ENCODE measurements around the gene ABHD15.

ABHD15 gene

DNA sequence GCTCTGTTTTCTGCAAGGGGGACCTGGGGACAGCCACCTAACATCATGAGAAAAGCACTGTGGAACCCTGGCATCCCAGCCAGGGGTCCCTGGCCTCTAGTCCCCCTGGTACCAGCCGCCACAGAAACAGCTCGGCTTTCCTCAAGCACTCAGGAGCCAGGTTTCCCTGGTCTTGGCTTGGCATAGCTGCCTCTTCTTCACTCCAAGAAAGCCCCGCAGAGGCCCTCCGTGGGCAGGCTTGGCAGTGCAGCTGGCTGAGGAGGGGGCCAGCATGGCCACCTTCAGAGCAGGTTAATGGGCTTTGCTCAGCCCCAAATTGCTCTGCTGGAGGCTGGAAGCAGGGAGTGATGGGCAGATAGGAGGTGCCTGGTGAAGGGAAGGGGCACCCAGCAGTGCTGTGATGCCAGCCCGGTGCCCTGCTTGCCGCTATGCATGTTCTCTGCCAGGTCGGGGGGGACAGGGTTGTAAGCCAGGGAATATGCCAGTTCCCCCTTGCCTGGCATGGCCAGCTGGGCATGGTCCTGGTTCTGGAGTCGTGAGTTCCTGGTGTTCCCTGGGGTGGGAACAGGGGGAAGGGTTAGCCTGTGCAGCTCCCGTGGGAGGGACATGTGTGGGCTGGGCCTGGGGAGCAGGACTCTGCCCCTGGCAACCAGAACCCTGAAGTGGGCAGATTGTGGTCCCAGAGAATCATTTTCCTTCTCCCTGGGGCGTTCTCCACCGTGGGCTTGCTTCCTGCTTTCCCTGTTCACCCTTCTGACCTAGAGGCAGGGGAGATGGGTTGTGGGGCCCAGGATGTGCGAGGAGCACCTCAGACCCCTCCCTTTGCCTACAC is 29.3 kb upstream of the ABHD15 start:
- Histone ChIP-seq H3K56ac (ENCODE audit: low read length) (no peak overlapping the region), H3K36me3 (ENCODE audit: control insufficient read depth, insufficient read depth, low read length) (no peaks in the 10 kb centered on the region), H3K23ac (ENCODE audit: low read length) (no peak overlapping the region), H3K18ac (ENCODE audit: low read length) (no peak overlapping the region), H3K4me2 (ENCODE audit: low read length) (no peak overlapping the region), H3K4ac (ENCODE audit: low read depth, low read length) (no peak overlapping the region), H3K27me3 (ENCODE audit: insufficient read depth, low read length, poor library complexity) (no peaks in the 10 kb centered on the region), H3K79me1 (ENCODE audit: low read length) (no peaks in the 10 kb centered on the region), H2BK120ac (ENCODE audit: low read depth, low read length) (no peak overlapping the region), H3K9ac (ENCODE audit: low read length) (no peak overlapping the region), H2BK5ac (ENCODE audit: low read length) (no peak overlapping the region), H2BK15ac (replicated peaks; ENCODE audit: low read depth) (no peak overlapping the region), H3K79me2 (ENCODE audit: control insufficient read depth, insufficient read depth, low read length) (no peaks in the 10 kb centered on the region), H3K4me1 (ENCODE audit: control insufficient read depth, low read depth, low read length) (peaks cover 5% of the 10 kb centered on the region), H4K5ac (ENCODE audit: low read length) (no peak overlapping the region), H3K4me3 (ENCODE audit: low read length) (no peak overlapping the region), H2AK5ac (ENCODE audit: low read length) (no peak overlapping the region), H4K8ac (ENCODE audit: low read depth, low read length) (no peak overlapping the region), H3K27ac (ENCODE audit: low read depth, low read length) (no peak overlapping the region)
- no CpG with 5 or more reads among the region's 12 CpGs for WGBS (ENCODE audit: extremely low coverage, insufficient coverage, low lambda C conversion rate)
- DNase-seq = no peak

DNA sequence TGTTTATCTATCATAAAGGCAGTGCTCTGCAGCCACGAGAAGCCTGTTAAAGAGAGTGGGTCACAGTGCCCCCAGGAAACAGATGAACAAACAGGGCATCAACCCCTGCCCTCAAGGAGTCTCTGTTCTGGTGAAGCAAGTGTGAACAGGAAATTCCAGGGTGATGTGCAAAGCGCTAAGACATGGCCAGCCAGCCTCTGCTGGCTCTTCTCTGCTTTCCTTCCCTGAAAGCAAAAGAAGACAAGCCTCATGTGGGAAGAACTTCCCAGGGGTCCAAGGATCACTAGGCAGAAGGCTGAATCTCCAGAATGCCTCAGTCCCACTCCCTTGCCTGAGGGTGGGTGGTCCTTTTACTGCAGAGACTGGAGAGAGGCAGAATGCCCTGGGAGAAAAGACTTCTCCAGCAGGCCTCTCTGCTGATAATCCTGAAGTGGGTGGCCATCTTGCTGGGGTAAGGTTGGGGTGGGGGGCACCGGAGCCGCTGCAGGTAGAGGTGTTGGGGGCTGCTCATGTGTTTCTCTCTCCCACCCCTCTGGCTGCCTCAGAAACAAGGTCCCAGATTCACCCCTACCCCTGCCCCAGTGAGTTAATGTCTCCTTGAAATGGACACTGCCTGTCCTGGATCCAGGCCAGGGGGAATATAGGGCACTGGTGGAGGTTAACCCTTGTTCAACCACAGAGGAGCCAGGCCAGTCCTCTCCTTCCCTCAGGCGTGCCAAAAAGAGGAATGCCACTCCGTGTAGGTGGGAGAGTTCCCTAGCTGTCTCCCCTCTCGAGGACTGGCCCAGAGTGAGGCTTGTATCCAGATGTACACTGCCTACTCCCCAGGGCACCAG is 28.5 kb upstream of the ABHD15 start:
- H3K4me3 ChIP-seq (ENCODE audit: low read length) = no peak overlapping the region
- H3K36me3 ChIP-seq (ENCODE audit: control insufficient read depth, insufficient read depth, low read length) = no peaks in the 10 kb centered on the region
- H4K5ac ChIP-seq (ENCODE audit: low read length) = no peak overlapping the region
- H4K8ac ChIP-seq (ENCODE audit: low read depth, low read length) = no peak overlapping the region
- peak; percentile 69 for DNase-seq
- H3K4ac ChIP-seq (ENCODE audit: low read depth, low read length) = no peak overlapping the region
- no peaks in the 10 kb centered on the region for H3K27me3 ChIP-seq (ENCODE audit: insufficient read depth, low read length, poor library complexity)
- H3K79me2 ChIP-seq (ENCODE audit: control insufficient read depth, insufficient read depth, low read length) = no peaks in the 10 kb centered on the region
- H3K56ac ChIP-seq (ENCODE audit: low read length) = no peak overlapping the region
- no peak overlapping the region for H2AK5ac ChIP-seq (ENCODE audit: low read length)
- no CpG with 5 or more reads among the region's 7 CpGs for WGBS (ENCODE audit: extremely low coverage, insufficient coverage, low lambda C conversion rate)
- no peak overlapping the region for H3K4me2 ChIP-seq (ENCODE audit: low read length)
- H3K4me1 ChIP-seq (ENCODE audit: control insufficient read depth, low read depth, low read length) = peaks cover 5% of the 10 kb centered on the region
- no peak overlapping the region for H3K18ac ChIP-seq (ENCODE audit: low read length)
- H2BK5ac ChIP-seq (ENCODE audit: low read length) = no peak overlapping the region
- peak overlapping the region; percentile 30 for H3K23ac ChIP-seq (ENCODE audit: low read length)
- no peak overlapping the region for H2BK15ac ChIP-seq (replicated peaks; ENCODE audit: low read depth)
- H3K9ac ChIP-seq (ENCODE audit: low read length) = no peak overlapping the region
- no peak overlapping the region for H2BK120ac ChIP-seq (ENCODE audit: low read depth, low read length)
- H3K79me1 ChIP-seq (ENCODE audit: low read length) = no peaks in the 10 kb centered on the region
- H3K27ac ChIP-seq (ENCODE audit: low read depth, low read length) = no peak overlapping the region

DNA sequence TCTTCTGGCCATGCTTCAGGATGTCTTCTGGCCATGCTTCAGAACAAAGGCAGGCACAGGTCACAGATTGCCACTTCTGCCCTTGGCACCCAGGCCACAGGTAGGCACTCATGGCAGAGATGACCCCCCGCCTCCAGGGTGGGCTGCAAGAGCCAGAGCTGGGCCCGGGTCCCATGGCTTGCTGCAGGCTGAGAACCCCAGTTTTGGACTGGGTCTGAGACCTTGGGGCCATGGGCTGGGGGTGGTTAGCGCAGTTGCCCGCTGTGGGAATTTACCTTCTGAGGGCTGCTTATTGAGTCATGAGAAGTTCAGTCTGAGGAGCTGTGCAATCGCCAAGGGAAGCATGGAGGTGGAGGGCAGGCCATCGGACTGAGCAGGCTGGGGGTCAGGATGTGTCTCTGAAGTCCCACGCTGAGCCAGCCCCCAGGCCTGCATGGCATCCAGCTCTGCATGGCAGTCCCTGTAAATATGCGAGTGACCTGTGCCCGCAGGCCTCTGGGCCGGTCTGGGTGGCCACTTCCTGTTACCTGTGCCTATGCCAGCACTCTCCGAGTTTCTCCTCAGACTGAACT is 27.8 kb upstream of the ABHD15 start:
- DNase-seq = no peak
- H2BK120ac ChIP-seq (ENCODE audit: low read depth, low read length) = no peak overlapping the region
- WGBS (ENCODE audit: extremely low coverage, insufficient coverage, low lambda C conversion rate) = no CpG with 5 or more reads among the region's 11 CpGs
- H2BK15ac ChIP-seq (replicated peaks; ENCODE audit: low read depth) = no peak overlapping the region
- no peak overlapping the region for H4K8ac ChIP-seq (ENCODE audit: low read depth, low read length)
- no peak overlapping the region for H3K18ac ChIP-seq (ENCODE audit: low read length)
- H3K9ac ChIP-seq (ENCODE audit: low read length) = no peak overlapping the region
- H2AK5ac ChIP-seq (ENCODE audit: low read length) = no peak overlapping the region
- no peak overlapping the region for H3K56ac ChIP-seq (ENCODE audit: low read length)
- H3K36me3 ChIP-seq (ENCODE audit: control insufficient read depth, insufficient read depth, low read length) = no peaks in the 10 kb centered on the region
- no peaks in the 10 kb centered on the region for H3K79me2 ChIP-seq (ENCODE audit: control insufficient read depth, insufficient read depth, low read length)
- H3K79me1 ChIP-seq (ENCODE audit: low read length) = no peaks in the 10 kb centered on the region
- H3K4me3 ChIP-seq (ENCODE audit: low read length) = no peak overlapping the region
- no peaks in the 10 kb centered on the region for H3K27me3 ChIP-seq (ENCODE audit: insufficient read depth, low read length, poor library complexity)
- peak overlapping the region; percentile 30 for H3K23ac ChIP-seq (ENCODE audit: low read length)
- no peak overlapping the region for H2BK5ac ChIP-seq (ENCODE audit: low read length)
- no peak overlapping the region for H3K27ac ChIP-seq (ENCODE audit: low read depth, low read length)
- no peak overlapping the region for H3K4me2 ChIP-seq (ENCODE audit: low read length)
- H3K4ac ChIP-seq (ENCODE audit: low read depth, low read length) = no peak overlapping the region
- H4K5ac ChIP-seq (ENCODE audit: low read length) = no peak overlapping the region
- peaks cover 7% of the 10 kb centered on the region for H3K4me1 ChIP-seq (ENCODE audit: control insufficient read depth, low read depth, low read length)

DNA sequence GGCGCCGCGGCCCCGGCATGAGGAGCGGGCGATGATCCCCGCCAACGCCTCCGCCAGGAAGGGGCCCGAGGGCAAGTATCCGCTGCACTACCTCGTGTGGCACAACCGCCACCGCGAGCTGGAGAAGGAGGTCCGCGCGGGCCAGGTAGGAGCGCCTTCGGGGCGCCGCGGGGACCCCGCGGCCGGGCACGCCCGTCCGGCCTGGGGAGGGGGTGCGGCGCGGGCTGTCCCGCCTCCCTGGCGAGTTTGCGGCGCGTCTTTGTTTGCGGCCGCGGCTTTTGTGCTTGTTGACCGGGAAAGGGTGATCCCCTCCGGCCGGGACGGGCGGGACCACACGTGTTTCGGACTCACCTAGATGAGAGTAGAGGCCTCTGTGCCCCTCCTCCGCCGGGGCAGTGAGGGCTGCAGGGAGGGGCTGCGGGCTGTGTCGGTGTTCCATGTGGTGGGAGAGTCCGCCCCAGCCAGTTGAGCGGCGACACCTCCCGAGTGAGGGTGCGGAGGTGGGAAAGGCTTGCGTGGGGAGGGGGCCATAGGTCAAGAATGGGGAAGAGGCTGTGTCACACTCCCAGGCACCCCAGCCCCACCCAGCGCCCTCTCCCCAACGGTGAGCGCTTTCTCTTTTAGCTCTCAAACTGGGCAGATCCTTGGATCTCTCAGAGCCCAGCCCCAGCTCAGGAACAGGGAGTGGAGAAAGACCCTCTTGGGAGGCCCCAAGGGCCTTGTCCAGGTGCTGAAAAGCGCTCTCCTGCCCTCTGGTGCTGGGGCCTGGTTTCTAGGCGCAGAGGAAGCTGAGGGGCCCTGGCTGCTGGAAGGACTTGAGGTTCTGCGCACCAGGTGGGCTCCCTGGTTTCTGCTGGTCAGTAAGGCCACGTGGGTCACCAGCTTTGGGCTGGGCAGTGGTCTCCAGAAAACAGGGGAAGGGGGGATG is 27.0 kb upstream of the ABHD15 start:
- Histone ChIP-seq H3K4ac (ENCODE audit: low read depth, low read length) (no peak overlapping the region), H3K4me1 (ENCODE audit: control insufficient read depth, low read depth, low read length) (peaks cover 7% of the 10 kb centered on the region), H3K23ac (ENCODE audit: low read length) (no peak overlapping the region), H4K5ac (ENCODE audit: low read length) (no peak overlapping the region), H2BK15ac (replicated peaks; ENCODE audit: low read depth) (no peak overlapping the region), H3K36me3 (ENCODE audit: control insufficient read depth, insufficient read depth, low read length) (no peaks in the 10 kb centered on the region), H3K27me3 (ENCODE audit: insufficient read depth, low read length, poor library complexity) (no peaks in the 10 kb centered on the region), H3K56ac (ENCODE audit: low read length) (peak overlapping the region; percentile 72), H3K79me1 (ENCODE audit: low read length) (no peaks in the 10 kb centered on the region), H2AK5ac (ENCODE audit: low read length) (no peak overlapping the region), H3K9ac (ENCODE audit: low read length) (peak overlapping the region; percentile 43), H3K18ac (ENCODE audit: low read length) (no peak overlapping the region), H2BK120ac (ENCODE audit: low read depth, low read length) (no peak overlapping the region), H3K79me2 (ENCODE audit: control insufficient read depth, insufficient read depth, low read length) (no peaks in the 10 kb centered on the region), H2BK5ac (ENCODE audit: low read length) (no peak overlapping the region), H3K4me2 (ENCODE audit: low read length) (peak overlapping the region; percentile 51), H3K4me3 (ENCODE audit: low read length) (peak overlapping the region; percentile 30), H4K8ac (ENCODE audit: low read depth, low read length) (no peak overlapping the region), H3K27ac (ENCODE audit: low read depth, low read length) (no peak overlapping the region)
- no CpG with 5 or more reads among the region's 64 CpGs for WGBS (ENCODE audit: extremely low coverage, insufficient coverage, low lambda C conversion rate)
- peak; percentile 87 for DNase-seq

DNA sequence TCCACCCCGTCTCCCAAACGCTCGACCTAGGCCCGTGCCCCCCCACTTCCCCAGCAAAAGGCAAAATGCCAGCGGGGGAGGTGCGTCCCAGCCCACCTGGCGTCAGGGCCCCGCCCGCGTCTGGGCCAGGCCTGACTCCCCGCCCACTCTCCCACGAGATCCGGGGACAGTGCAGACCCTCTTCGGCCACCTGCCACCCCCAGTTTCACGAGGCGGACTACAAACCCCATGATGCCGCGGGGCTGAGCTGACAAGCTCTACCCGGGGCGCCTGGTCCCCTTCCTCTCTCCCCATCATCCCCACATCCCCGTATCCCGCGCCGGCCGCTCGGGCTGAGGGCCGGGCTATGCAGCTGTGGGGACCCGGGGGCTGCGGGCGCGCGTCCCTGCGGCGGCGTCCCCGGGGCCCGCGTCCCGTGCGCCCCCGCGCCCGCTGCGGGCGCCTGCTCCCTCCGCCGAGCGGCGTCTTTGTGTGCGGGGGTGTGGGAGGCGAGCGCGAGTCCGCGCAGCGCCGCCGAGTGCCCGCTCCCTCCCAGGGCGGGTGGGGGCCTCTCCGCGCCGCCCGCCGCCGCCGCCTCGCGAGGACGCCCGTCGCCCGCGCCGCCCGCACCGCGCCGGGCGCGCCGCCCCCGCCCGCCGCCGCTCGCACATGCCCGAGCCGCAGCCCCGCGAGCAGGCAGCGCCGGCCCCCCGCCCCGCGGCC is 26.2 kb upstream of the ABHD15 start, which contains the start of gene ANKRD13B:
ANKRD13B (plus strand) TSS at position 283 of the 702 bp plus-strand sequence. CDS start 490 bp downstream, outside the sequence.
- Histone ChIP-seq H3K36me3 (ENCODE audit: control insufficient read depth, insufficient read depth, low read length) (no peaks in the 10 kb centered on the region), H2BK5ac (ENCODE audit: low read length) (no peak within 1 kb of the TSS), H3K9ac (ENCODE audit: low read length) (peak within 1 kb of the TSS; percentile 48), H3K23ac (ENCODE audit: low read length) (no peak within 1 kb of the TSS), H4K8ac (ENCODE audit: low read depth, low read length) (no peak within 1 kb of the TSS), H3K4me3 (ENCODE audit: low read length) (peak within 1 kb of the TSS; percentile 46), H2BK120ac (ENCODE audit: low read depth, low read length) (no peak within 1 kb of the TSS), H3K4me2 (ENCODE audit: low read length) (peak within 1 kb of the TSS; percentile 60), H3K56ac (ENCODE audit: low read length) (peak within 1 kb of the TSS; percentile 72), H2AK5ac (ENCODE audit: low read length) (no peak within 1 kb of the TSS), H2BK15ac (replicated peaks; ENCODE audit: low read depth) (no peak within 1 kb of the TSS), H3K27me3 (ENCODE audit: insufficient read depth, low read length, poor library complexity) (no peaks in the 10 kb centered on the region), H4K5ac (ENCODE audit: low read length) (no peak within 1 kb of the TSS), H3K79me1 (ENCODE audit: low read length) (no peaks in the 10 kb centered on the region), H3K18ac (ENCODE audit: low read length) (no peak within 1 kb of the TSS), H3K4ac (ENCODE audit: low read depth, low read length) (no peak within 1 kb of the TSS), H3K27ac (ENCODE audit: low read depth, low read length) (no peak within 1 kb of the TSS), H3K79me2 (ENCODE audit: control insufficient read depth, insufficient read depth, low read length) (peaks cover 4% of the 10 kb centered on the region), H3K4me1 (ENCODE audit: control insufficient read depth, low read depth, low read length) (peaks cover 7% of the 10 kb centered on the region)
- no peak for DNase-seq
- no CpG with 5 or more reads among the region's 96 CpGs for WGBS (ENCODE audit: extremely low coverage, insufficient coverage, low lambda C conversion rate)
